ENCODE measurements around the gene FOXP1. TPM values are rescaled to one million over a fixed set of nuclear protein-coding genes. Genes with fewer than 3 reads are reported as not detected.

Gene FOXP1
- total RNA-seq, 4 donors from 2014 or later: 54.2 to 152 (median 129) TPM

DNA sequence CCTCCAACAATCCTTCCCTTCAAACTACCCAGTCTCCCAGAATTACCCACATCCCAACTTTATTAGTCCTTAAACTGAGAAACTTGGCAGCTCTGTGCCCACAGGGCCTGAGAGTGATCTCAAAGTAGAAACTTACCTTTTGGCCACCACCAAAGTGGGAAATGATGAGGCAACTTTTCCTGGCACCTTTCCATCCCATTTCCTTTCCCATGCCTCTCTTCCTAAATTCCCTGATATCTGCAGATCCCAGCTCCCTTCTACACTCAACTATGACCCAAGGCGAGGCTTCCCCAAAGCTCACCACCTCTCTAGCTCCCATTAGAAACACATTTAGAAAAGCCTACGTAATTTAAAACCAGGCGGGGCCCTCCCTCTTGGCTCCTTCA, 271.9 kb downstream of the FOXP1 start:
- intact Hi-C loops (cut with DNase I; ENCODE audit: low total_unique reads): no loop called here
- no peak for DNase-seq
- Histone ChIP-seq H3K4me3 (no peak overlapping the region), H3K9me3 (no peaks in the 10 kb centered on the region), H3K27me3 (no peaks in the 10 kb centered on the region), H3K36me3 (no peaks in the 10 kb centered on the region), H3K4me1 (no peaks in the 10 kb centered on the region), H3K27ac (no peak overlapping the region)
- TF ChIP-seq POLR2A (IDR thresholded peaks at IDR 0.05): no peak
- TF ChIP-seq, protein P1, sequence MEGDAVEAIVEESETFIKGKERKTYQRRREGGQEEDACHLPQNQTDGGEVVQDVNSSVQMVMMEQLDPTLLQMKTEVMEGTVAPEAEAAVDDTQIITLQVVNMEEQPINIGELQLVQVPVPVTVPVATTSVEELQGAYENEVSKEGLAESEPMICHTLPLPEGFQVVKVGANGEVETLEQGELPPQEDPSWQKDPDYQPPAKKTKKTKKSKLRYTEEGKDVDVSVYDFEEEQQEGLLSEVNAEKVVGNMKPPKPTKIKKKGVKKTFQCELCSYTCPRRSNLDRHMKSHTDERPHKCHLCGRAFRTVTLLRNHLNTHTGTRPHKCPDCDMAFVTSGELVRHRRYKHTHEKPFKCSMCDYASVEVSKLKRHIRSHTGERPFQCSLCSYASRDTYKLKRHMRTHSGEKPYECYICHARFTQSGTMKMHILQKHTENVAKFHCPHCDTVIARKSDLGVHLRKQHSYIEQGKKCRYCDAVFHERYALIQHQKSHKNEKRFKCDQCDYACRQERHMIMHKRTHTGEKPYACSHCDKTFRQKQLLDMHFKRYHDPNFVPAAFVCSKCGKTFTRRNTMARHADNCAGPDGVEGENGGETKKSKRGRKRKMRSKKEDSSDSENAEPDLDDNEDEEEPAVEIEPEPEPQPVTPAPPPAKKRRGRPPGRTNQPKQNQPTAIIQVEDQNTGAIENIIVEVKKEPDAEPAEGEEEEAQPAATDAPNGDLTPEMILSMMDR (IDR thresholded peaks at IDR 0.05): no peak

DNA sequence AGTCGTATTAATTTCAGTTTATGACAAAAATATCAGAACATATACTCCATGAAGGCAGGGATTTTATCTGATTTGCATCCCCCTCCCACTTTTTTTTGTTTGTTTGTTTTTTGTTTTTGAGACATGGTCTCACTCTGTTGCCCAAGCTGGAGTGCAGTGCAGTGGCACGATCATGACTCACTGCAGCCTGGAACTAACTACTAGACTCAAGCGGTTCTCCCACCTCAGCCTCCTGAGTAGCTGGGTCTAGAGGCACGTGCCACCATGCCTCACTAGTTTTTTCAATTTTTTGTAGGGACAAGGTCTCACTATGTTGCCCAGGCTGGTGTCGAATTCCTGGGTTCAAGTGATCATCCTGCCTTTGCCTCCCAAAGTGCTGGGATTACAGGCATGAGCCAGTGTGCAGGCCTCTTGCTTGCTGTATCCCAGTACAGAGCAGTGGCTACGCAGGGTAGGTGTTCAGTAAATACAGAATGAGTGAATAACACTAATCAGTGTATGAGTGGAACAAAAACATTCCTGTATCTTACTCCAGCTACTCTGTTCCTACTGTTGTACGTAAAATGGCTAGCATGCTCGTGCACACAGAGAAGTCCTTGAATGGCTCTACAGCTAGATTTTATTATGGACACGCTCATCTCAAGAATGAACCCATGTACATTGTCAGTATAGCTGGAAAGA, 272.4 kb downstream of the FOXP1 start:
- Histone ChIP-seq H3K27ac (no peak overlapping the region), H3K4me1 (no peaks in the 10 kb centered on the region), H3K4me3 (no peak overlapping the region), H3K27me3 (no peaks in the 10 kb centered on the region), H3K9me3 (no peaks in the 10 kb centered on the region), H3K36me3 (no peaks in the 10 kb centered on the region)
- TF ChIP-seq POLR2A (IDR thresholded peaks at IDR 0.05): no peak
- DNase-seq: no peak
- intact Hi-C loops (cut with DNase I; ENCODE audit: low total_unique reads): no loop called here

DNA sequence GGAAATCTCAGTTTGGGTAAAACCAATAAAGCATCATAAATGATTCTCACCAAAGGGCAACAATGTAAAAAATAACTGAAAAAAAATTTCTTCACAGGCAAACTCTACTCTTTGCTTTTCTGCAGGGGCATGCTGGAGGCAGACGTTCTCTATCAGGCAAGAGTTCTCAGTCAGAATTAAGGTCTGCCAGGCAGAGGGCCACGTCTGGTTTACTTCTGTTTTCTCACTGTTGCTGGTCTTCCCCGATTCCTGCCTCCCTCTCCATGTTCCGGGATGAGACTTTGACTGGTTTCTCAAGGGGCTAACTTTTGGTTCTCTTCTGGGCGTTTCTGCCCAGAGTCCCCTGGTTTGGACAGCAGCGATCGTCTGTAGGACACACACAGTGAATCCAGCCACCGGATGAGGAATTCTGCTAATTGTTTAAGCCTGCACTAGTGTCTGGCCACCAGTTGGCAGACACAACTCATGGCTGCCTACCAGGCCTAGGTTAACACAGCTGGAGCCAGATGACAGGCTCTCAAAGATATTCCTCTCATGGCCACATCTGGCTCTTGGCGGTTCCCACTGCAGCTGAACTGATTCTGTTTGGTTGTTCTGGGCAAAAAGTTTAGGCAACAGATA, 273.1 kb downstream of the FOXP1 start:
- Histone ChIP-seq H3K27ac (no peak overlapping the region), H3K9me3 (no peaks in the 10 kb centered on the region), H3K36me3 (no peaks in the 10 kb centered on the region), H3K4me3 (no peak overlapping the region), H3K4me1 (no peaks in the 10 kb centered on the region), H3K27me3 (no peaks in the 10 kb centered on the region)
- DNase-seq: no peak
- no peak for TF ChIP-seq POLR2A (IDR thresholded peaks at IDR 0.05)
- TF ChIP-seq, protein P1 (IDR thresholded peaks at IDR 0.05): no peak
- intact Hi-C loops (cut with DNase I; ENCODE audit: low total_unique reads): no loop called here

DNA sequence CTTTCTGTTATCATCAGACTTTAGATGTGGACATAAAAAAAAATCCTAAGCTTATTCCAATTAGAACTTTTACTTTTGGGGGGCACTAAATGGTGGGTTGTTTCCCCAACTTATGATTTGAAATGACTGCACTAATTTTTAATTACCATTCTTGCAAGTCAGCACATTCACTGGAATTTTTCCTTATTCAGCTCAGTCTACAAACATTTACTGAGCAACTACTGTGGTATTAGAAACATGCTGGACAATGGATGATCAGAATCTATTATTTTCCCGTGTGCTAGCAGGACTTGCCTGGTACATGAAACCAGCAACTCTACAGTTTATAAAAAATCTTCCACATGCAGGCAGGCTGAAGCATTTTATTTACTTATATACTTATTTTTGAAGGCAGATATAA, 273.6 kb downstream of the FOXP1 start:
- intact Hi-C loops (cut with DNase I; ENCODE audit: low total_unique reads): loop anchor here (5.0 kb wide), 1 partner anchor 272 kb away; the partner anchor contains the start of gene FOXP1
- Histone ChIP-seq H3K27me3 (no peaks in the 10 kb centered on the region), H3K36me3 (no peaks in the 10 kb centered on the region), H3K9me3 (no peaks in the 10 kb centered on the region), H3K27ac (no peak overlapping the region), H3K4me3 (no peak overlapping the region), H3K4me1 (no peaks in the 10 kb centered on the region)
- DNase-seq: no peak
- TF ChIP-seq POLR2A (IDR thresholded peaks at IDR 0.05): no peak
- TF ChIP-seq, protein P1 (IDR thresholded peaks at IDR 0.05): no peak

DNA sequence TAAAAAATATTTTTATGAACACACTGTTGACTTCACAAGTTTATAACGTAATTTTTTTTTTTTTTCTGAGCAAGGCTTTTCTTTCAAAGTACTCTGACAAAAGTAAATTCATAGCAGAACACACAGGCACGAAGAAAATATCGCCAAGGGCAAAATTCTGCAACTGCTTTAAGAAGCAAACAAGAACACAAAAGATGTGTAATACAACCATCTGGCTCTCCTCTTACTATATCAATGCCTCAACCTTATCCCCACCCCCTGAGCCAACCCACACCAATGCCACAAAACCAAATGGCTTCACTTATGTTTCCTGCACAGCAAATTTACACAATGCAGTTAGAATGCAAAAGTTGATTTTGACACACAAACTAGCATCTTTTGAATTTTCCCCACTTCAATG, 274.2 kb downstream of the FOXP1 start:
- no peaks in the 10 kb centered on the region for H3K27me3 ChIP-seq
- no peaks in the 10 kb centered on the region for H3K36me3 ChIP-seq
- H3K27ac ChIP-seq: no peak overlapping the region
- no peaks in the 10 kb centered on the region for H3K9me3 ChIP-seq
- TF ChIP-seq, protein P1 (IDR thresholded peaks at IDR 0.05): no peak
- no peak for TF ChIP-seq POLR2A (IDR thresholded peaks at IDR 0.05)
- H3K4me3 ChIP-seq: no peak overlapping the region
- intact Hi-C loops (cut with DNase I; ENCODE audit: low total_unique reads): loop anchor here (5.0 kb wide), 1 partner anchor 273 kb away; the partner anchor contains the start of gene FOXP1
- no peak for DNase-seq
- H3K4me1 ChIP-seq: no peaks in the 10 kb centered on the region

All from uterus (tissue), 4 donors.